Uterus (tissue), 4 donors: ENCODE results near the gene NUP107. TPM values are rescaled to one million over a fixed set of nuclear protein-coding genes. Genes with fewer than 3 reads are reported as not detected.

Experiments
- DNase-seq, 2 donors: peaks; one replicate each; pipeline ENCODE4 v3.0.0-alpha.2; 2019 to 2020
- H3K27ac ChIP-seq, 2 donors: fragments of 200-600 bp; sonication (generic); 1 replicate in 1 of 2; 2 replicates in 1 of 2; pipeline ENCODE4 v1.5.1; 2016 to 2018
- H3K27me3 ChIP-seq, 2 donors: fragments of 200-600 bp; sonication (generic); one replicate each; pipeline ENCODE4 v1.5.1; 2018 to 2019; ENCODE audit warnings: control low read depth in 1 of 2
- H3K36me3 ChIP-seq, 2 donors: fragments of 200-600 bp; sonication (generic); one replicate each; pipeline ENCODE4 v1.5.1; 2019; ENCODE audit warnings: control low read depth in 1 of 2
- H3K4me1 ChIP-seq, 2 donors: fragments of 200-600 bp; sonication (generic); one replicate each; pipeline ENCODE4 v1.5.1; 2018 to 2019; ENCODE audit warnings: control low read depth in 1 of 2
- H3K4me3 ChIP-seq, 2 donors: fragments of 200-600 bp; sonication (generic); 1 replicate in 1 of 2; 2 replicates in 1 of 2; pipeline ENCODE4 v1.5.1; 2018 to 2019; ENCODE audit warnings: mild to moderate bottlenecking in 1 of 2
- H3K9me3 ChIP-seq, 2 donors: fragments of 200-600 bp; sonication (generic); one replicate each; pipeline ENCODE4 v1.5.1; 2019; ENCODE audit warnings: control low read depth in 1 of 2
- POLR2A ChIP-seq, 2 donors: fragments of 450-650 bp; IDR thresholded peaks; one replicate each; pipeline ENCODE4 v1.6.1; 2016; ENCODE audit warnings: antibody characterized with exemption in 2 of 2, mild to moderate bottlenecking in 1 of 2, moderate library complexity in 1 of 2
- intact Hi-C: fragments of 100-400 bp; cut with DNase I; formaldehyde crosslinking; loops from one replicate; pipeline ENCODE4 v1.15.1; 2023; ENCODE audit warnings: low total_unique reads
- total RNA-seq, 4 donors: library from RNA; depleted of rRNA in 3 of 4; stranded (reverse); fragments of >200 nt in 3 of 4; gene quantifications; one replicate each; pipeline versions ENCODE4 v1.1.0 to v1.2.4, GENCODE V29; 2014 to 2023
- TF ChIP-seq, protein P1 (sequence below), 4 experiments: fragments of 200-600 bp in 2 of 4; fragments of 450-650 bp in 2 of 4; sonication (generic) in 2 of 4; IDR thresholded peaks; one replicate each; pipeline ENCODE4 v1.5.1; 2016 to 2019; ENCODE audit warnings: antibody characterized with exemption in 4 of 4, mild to moderate bottlenecking in 2 of 4, moderate library complexity in 1 of 4
- donor health status: DM: yes; HTN: yes; CAD: no.

The NUP107 gene
- total RNA-seq, 4 donors from 2014 or later, result 56.9 to 114 (median 78.9) TPM

- H3K36me3 ChIP-seq, result no peaks in the 10 kb centered on the region
These were observed 75.9 kb downstream of the NUP107 start for GRCh38 chr12:68762691-68763090.

GRCh38 chr12:68765696-68766095, 78.9 kb downstream of the NUP107 start:
- H3K4me1 ChIP-seq, result no peaks in the 10 kb centered on the region

More at GRCh38 chr12:68762691-68763090, 75.9 kb downstream of the NUP107 start:
- H3K27me3 ChIP-seq, result no peaks in the 10 kb centered on the region
- no peak overlapping the region for H3K4me3 ChIP-seq
- no peaks in the 10 kb centered on the region for H3K4me1 ChIP-seq
- intact Hi-C loops, result no loop called here
- no peaks in the 10 kb centered on the region for H3K9me3 ChIP-seq
- no peak overlapping the region for H3K27ac ChIP-seq
- DNase-seq, result no peak
- no peak for TF ChIP-seq POLR2A (IDR thresholded peaks at IDR 0.05)
- TF ChIP-seq, protein P1, sequence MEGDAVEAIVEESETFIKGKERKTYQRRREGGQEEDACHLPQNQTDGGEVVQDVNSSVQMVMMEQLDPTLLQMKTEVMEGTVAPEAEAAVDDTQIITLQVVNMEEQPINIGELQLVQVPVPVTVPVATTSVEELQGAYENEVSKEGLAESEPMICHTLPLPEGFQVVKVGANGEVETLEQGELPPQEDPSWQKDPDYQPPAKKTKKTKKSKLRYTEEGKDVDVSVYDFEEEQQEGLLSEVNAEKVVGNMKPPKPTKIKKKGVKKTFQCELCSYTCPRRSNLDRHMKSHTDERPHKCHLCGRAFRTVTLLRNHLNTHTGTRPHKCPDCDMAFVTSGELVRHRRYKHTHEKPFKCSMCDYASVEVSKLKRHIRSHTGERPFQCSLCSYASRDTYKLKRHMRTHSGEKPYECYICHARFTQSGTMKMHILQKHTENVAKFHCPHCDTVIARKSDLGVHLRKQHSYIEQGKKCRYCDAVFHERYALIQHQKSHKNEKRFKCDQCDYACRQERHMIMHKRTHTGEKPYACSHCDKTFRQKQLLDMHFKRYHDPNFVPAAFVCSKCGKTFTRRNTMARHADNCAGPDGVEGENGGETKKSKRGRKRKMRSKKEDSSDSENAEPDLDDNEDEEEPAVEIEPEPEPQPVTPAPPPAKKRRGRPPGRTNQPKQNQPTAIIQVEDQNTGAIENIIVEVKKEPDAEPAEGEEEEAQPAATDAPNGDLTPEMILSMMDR (IDR thresholded peaks at IDR 0.05), result no peak

DNA sequence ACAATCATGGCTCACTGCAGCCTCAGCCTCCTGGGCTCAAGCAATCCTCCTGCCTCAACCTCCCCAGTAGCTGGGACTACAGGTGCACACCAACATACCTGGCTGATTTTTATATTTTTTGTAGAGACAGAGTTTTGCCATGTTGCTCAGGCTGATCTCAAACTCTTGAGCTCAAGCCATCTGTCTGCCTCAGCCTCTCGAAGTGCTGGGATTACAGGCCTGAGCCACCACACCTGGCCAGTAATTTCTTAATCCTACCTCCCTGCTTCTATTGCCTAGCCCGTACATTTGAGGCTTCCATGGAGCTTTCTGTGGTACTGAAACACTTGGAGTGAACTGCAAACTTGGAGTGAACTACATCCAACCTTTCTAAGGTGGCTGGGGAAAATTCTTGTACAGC, 79.9 kb downstream of the NUP107 start:
- H3K27me3 ChIP-seq, result no peaks in the 10 kb centered on the region
- no peak for TF ChIP-seq POLR2A (IDR thresholded peaks at IDR 0.05)
- TF ChIP-seq, protein P1 (IDR thresholded peaks at IDR 0.05), result no peak
- DNase-seq, result no peak
- no peaks in the 10 kb centered on the region for H3K36me3 ChIP-seq
- no peaks in the 10 kb centered on the region for H3K4me1 ChIP-seq
- H3K9me3 ChIP-seq, result no peaks in the 10 kb centered on the region
- intact Hi-C loops, result no loop called here
- H3K4me3 ChIP-seq, result no peak overlapping the region
- H3K27ac ChIP-seq, result no peak overlapping the region

More at GRCh38 chr12:68765696-68766095, 78.9 kb downstream of the NUP107 start:
- intact Hi-C loops, result no loop called here
- TF ChIP-seq POLR2A (IDR thresholded peaks at IDR 0.05), result no peak
- TF ChIP-seq, protein P1 (IDR thresholded peaks at IDR 0.05), result no peak
- Histone ChIP-seq H3K36me3 (no peaks in the 10 kb centered on the region), H3K27ac (no peak overlapping the region), H3K4me3 (no peak overlapping the region), H3K9me3 (no peaks in the 10 kb centered on the region), H3K27me3 (no peaks in the 10 kb centered on the region)
- DNase-seq, result no peak

DNA sequence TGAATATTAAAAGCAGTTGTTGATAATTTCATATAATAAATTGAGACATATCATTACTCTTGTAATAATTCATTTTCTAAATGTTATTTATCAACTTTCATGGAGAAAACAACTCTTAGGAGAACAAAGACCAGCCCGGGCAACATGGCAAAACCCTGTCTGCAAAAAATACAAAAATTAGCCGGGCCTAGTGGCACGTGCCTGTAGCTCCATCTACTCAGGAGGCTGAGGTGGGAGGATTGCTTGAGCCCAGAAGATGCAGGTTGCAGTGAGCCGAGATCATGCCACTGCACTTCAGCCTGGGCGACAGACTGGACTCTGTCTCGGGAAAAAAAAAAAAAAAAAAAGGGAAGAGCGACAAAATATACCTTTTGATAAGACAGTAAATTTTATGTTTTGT, 80.4 kb downstream of the NUP107 start:
- no peaks in the 10 kb centered on the region for H3K9me3 ChIP-seq
- no peaks in the 10 kb centered on the region for H3K4me1 ChIP-seq
- TF ChIP-seq POLR2A (IDR thresholded peaks at IDR 0.05), result no peak
- TF ChIP-seq, protein P1 (IDR thresholded peaks at IDR 0.05), result no peak
- no peaks in the 10 kb centered on the region for H3K27me3 ChIP-seq
- no peak overlapping the region for H3K4me3 ChIP-seq
- no peak for DNase-seq
- H3K27ac ChIP-seq, result no peak overlapping the region
- H3K36me3 ChIP-seq, result no peaks in the 10 kb centered on the region
- intact Hi-C loops, result no loop called here

DNA sequence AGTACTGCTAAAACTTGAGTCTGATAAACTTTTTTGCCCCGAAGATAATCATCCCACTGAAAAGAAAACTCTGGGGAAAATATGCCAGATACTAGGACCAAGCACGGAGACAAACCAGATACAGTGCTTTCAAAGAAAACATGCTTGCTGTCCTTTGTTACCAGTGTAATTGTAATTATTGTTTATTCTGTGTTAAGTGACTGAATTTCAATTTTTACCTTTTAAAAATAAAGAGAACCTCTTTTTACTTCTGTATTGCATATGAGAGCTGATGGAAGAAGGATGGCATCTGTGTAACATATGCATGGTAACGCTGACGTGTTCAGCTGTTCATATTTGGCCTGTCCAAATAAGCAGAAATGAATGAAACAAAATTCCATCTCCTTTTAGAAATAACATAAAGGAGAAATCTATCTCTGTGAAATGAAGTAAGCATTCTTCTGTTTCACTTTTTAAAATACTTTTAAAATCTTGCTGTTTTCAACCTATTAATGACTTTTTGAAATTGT, 81.7 kb downstream of the NUP107 start:
- Histone ChIP-seq H3K27me3 (no peaks in the 10 kb centered on the region), H3K27ac (no peak overlapping the region), H3K36me3 (no peaks in the 10 kb centered on the region), H3K4me3 (no peak overlapping the region), H3K4me1 (no peaks in the 10 kb centered on the region), H3K9me3 (no peaks in the 10 kb centered on the region)
- TF ChIP-seq, protein P1 (IDR thresholded peaks at IDR 0.05), result no peak
- TF ChIP-seq POLR2A (IDR thresholded peaks at IDR 0.05), result no peak
- intact Hi-C loops, result no loop called here
- no peak for DNase-seq
